Left cardiac atrium (tissue), 4 donors: Measurements from ENCODE around the gene XYLB. TPM values are rescaled to one million over a fixed set of nuclear protein-coding genes. Genes with fewer than 3 reads are reported as not detected.
"Not testable (repeated sequence)": the region's sequence is repeated elsewhere in the genome, so short reads cannot be mapped to it uniquely, and the experiment has no call there.

Experiments
- ATAC-seq, 2 donors: fragments of 200-7000 bp; cut with Tn5 transposase; one replicate each; pipeline ENCODE4 v1.9.1; 2020; ENCODE audit warnings: mild to moderate bottlenecking in 2 of 2, moderate library complexity in 2 of 2
- DNase-seq: peaks from one replicate; pipeline ENCODE4 v3.0.0-alpha.2; 2020
- intact Hi-C, 2 donors: fragments of 100-400 bp; cut with DNase I; formaldehyde crosslinking; loops; one replicate each; pipeline versions ENCODE4 v1.14.1 to v1.15.1; 2022 to 2023
- total RNA-seq, 2 donors: library from RNA; stranded (reverse); fragmentation: NEBNext Ultra II Directional; extraction: Animal tissue kit (Norgen Biotek cat#: 25700); gene quantifications; one replicate each; pipeline ENCODE4 v1.2.1, GENCODE V29; 2021
- donor health status: DM: no; HTN: yes; CAD: no.
- donor health status: DM: no; HTN: yes; CAD: no; lungs with severe emphysema.
- donor health status: DM: yes; HTN: yes; CAD: no.
- donor health status: Dilated cardiomyopathy.

The XYLB gene
- total RNA-seq, 2 donors from 2014 or later, result 1.6 TPM

- intact Hi-C loops, result no loop called here
- ATAC-seq, result no peak
- no peak for DNase-seq
Observed at GRCh38 chr3:38318766-38319671, 27.6 kb upstream of the XYLB start.

DNA sequence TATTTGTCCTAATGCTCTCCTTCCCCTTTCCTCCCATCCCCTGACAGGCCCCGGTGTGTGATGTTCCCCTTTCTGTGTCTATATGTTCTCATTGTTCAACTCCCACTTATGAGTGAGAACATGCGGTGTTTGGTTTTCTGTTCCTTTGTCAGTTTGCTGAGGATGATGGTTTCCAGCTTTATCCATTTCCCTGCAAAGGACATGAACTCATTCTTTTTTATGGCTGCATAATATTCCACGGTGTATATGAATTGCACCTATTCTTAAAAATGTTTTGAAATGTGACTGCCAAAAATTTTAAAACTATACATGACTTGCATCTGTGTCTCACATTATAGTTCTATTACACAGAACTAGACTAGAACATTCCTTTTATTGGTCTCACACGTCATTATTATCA is 25.9 kb upstream of the XYLB start:
- intact Hi-C loops, DNase-seq, ATAC-seq: not testable (repeated sequence)

DNA sequence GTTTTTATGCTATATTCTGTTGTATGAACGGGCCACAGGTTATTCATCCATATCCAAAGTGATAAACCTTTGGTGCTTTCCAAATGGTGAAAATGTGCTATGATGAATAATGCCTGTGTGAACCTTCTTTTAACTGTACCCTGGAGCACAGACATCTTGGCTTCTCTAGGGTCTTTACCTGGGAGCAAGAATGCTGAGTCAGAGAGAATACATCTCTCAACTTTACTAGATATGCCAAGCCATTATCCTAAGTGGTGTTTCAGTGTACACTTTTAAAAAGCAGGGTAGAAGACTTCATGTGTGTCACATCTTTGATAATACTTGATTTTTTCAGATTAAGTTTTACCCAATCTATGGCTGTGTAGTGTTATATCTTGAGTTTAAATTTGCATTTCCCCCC is 23.5 kb upstream of the XYLB start:
- no peak for ATAC-seq
- intact Hi-C loops, result no loop called here
- no peak for DNase-seq

DNA sequence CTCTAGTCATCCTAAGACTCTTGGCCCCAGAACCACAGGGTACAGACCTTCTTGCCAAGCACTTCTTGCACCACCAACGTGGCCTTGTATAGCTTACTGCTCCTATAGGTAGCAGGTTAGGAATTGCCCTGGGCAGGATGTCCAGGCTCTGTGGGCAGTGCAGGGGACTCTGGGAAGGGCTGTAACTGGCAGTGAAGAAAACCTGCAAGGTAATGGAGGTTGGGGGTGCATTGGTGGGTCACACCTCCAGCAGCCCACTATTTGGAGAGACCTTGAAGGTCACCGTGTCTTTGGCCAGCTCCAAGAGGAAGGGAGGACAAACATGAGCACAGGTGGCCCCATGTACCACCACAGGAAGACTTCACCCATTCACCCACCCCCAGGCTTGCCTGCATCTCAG is 21.3 kb upstream of the XYLB start:
- DNase-seq (no peak), ATAC-seq (no peak)
- intact Hi-C loops, result no loop called here

DNA sequence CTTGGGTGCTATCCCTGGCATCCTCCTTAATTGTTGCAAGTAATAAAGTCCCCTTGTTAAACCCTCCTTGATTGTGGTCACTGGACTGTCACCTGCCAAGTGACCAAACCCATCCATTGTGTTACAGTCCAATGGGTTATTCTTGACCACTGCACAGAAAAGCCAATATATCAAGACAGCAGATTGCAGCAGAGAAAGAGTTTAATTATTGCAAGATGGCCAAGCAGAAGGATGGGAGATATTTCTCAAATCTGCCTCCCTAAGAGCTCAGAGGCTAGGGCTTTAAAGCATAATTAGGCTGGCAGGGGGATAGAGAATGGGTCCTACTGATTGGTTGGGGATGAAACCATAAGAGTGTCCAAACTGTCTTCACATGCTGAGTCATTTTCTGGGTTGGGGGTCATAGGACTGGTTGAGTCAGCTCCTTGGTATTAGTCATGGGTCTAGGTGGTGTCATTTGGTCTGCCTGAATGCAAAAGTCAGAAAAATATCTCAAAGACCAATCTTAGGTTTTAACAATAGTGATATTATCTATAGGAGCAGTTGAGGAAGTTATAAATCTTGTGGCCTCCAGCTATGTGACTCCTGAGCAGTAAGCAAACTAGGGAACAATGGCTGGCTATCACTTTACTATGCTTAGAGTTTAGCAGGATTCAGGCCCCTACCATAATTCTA is 19.1 kb upstream of the XYLB start:
- DNase-seq (no peak), ATAC-seq (no peak)
- intact Hi-C loops, result no loop called here

- ATAC-seq (no peak), DNase-seq (no peak)
- intact Hi-C loops, result no loop called here
Observed at GRCh38 chr3:38331257-38332022, 15.1 kb upstream of the XYLB start.

DNA sequence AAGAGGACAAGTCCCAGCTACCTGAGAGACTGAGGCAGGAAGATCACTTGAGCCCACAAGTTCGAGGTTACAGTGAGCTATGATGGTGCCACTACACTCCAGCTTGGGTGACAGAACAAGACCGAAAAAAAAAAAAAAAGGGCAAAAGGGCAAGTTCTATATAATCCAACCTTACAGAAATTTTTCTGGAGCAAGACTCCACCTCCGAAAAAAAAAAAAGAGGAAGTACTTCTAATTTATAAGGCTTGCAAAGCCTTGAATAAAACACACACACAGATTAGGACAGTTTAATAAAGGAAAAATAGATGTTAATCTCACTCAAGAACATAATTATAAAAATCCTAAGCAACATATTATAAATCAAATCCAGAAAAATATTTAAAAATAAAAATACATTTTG is 14.4 kb upstream of the XYLB start:
- intact Hi-C loops, result no loop called here
- DNase-seq, result no peak
- no peak for ATAC-seq

- ATAC-seq, result no peak
- intact Hi-C loops, result no loop called here
- DNase-seq, result no peak
Observed at GRCh38 chr3:38334142-38335055, 12.2 kb upstream of the XYLB start.

- intact Hi-C loops, result no loop called here
- DNase-seq (no peak), ATAC-seq (no peak)
Observed at GRCh38 chr3:38335263-38335662, 11.3 kb upstream of the XYLB start.

GRCh38 chr3:38337703-38338102 is 8.9 kb upstream of the XYLB start:
- ATAC-seq (no peak), DNase-seq (no peak)
- intact Hi-C loops, result no loop called here

DNA sequence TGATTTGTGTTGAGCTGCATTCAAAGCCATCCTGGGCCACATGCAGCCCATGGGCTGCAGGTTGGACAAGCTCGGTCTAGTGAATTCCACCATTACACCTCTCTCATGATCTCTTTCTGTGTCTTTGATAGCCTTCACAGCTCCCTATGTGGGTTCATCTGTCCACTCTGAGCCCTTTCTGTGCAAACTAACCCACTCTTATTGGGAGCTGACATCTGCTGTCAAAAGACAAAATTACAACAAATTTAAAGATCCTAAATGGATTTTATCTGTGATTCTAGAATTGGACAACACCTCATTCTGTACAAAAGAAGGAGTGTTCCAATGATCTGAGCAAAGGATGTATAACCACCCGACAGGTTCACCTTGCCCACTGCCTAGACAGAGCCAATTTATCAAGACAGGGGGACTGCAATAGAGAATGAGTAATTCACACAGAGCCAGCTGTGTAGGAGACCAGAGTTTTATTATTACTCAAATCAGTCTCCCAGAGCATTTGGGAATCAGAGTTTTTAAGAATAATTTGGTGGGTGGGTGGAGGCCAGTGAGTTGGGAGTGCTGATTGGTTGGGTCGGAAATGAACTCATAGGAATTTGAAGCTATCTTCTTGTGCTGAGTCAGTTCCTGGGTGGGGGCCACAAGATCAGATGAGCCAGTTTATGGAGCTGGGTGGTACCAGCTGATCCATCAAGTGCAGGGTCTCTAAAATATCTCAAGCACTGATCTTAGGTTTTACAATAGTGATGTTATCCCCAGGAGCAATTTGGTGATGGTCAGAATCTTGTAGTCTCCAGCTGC is 2.6 kb upstream of the XYLB start:
- intact Hi-C loops, result no loop called here
- DNase-seq, result no peak
- no peak for ATAC-seq

DNA sequence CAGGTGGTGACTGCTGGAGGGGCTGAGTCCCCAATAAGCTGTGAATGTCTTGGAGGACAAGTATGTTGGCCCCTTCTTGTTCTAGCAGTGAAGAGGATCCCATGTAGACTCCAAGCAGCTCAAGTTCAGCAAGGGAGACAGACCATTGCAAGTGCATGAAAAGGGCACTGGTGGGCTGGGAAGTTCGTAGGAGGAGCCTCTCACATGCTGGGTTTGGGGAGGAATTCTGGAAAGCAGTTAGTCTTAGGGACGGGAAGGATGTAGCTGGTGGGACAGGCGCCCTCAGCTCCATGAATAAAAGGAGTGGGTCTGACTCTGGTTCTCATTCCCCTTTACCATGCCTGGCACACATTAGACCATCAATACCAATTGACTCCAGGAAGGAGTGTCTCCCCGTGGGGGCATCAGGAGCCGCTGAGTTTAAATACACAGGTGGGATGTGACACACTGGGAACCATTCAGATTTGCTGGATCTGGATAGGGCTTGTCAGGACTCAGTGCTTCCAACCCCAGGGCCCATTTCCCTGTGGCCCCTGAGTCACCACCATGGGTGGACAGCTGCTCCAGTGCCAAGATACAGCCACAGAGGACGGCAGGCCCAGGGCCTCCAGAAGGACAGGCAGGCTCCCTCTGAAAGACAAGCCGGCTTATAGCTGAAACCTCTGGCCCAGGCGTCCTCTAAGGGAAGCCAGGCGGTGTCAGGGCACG is 552 bp upstream of the XYLB start:
- intact Hi-C loops, result loop anchor here (2.0 to 5.0 kb wide), 3 partner anchors 131 to 229 kb away; no protein-coding TSS in a partner anchor
- DNase-seq, result no peak
- ATAC-seq, result peak in 1 of 2 donors; percentile 47

- ATAC-seq (no peak), DNase-seq (no peak)
- intact Hi-C loops, result loop anchor here (2.0 to 5.0 kb wide), 3 partner anchors 130 to 230 kb away; no protein-coding TSS in a partner anchor
Observed at GRCh38 chr3:38347421-38348200, 1.0 kb downstream of the XYLB start.

GRCh38 chr3:38348903-38349302 is 2.3 kb downstream of the XYLB start:
- no peak for ATAC-seq
- DNase-seq, result no peak
- intact Hi-C loops, result loop anchor here (5.0 kb wide), 2 partner anchors 128 to 232 kb away; no protein-coding TSS in a partner anchor

GRCh38 chr3:38349684-38350359 is 3.2 kb downstream of the XYLB start:
- DNase-seq (no peak), ATAC-seq (no peak)
- intact Hi-C loops, result loop anchor here (5.0 kb wide), 2 partner anchors 127 to 233 kb away; no protein-coding TSS in a partner anchor

- ATAC-seq (no peak), DNase-seq (no peak)
- intact Hi-C loops, result no loop called here
Observed at GRCh38 chr3:38353151-38353550, 6.6 kb downstream of the XYLB start.
